Astrocyte (in vitro differentiated cells and primary cell): ENCODE measurements around the gene SMC3. TPM values are rescaled to one million over a fixed set of nuclear protein-coding genes. Genes with fewer than 3 reads are reported as not detected.

Source experiments
- DNase-seq: peaks from one replicate; pipeline ENCODE4 v3.0.0-alpha.2; 2010; ENCODE audit warnings: low read depth
- FAIRE-seq: peaks from 2 replicates; lab custom pipeline; 2011; peaks lifted over from hg19 to GRCh38; lab: Jason Lieb, UNC
- H2AFZ ChIP-seq: 2 replicates; pipeline ENCODE4 v1.6.0; 2012; ENCODE audit warnings: low read depth, low read length, inconsistent platforms
- H3K27ac ChIP-seq: 2 replicates; pipeline ENCODE4 v1.5.1; 2011; ENCODE audit warnings: low read depth, low read length, inconsistent platforms
- H3K27me3 ChIP-seq: 2 replicates; pipeline ENCODE4 v1.6.0; 2011; ENCODE audit warnings: low read length, inconsistent platforms; ENCODE audit not compliant: insufficient read depth
- H3K36me3 ChIP-seq: 2 replicates; pipeline ENCODE4 v1.5.1; 2011; ENCODE audit warnings: low read length, inconsistent platforms; ENCODE audit not compliant: insufficient read depth
- H3K4me1 ChIP-seq: 2 replicates; pipeline ENCODE4 v1.5.1; 2011; ENCODE audit warnings: low read length, inconsistent platforms; ENCODE audit not compliant: insufficient read depth
- H3K4me2 ChIP-seq: 2 replicates; pipeline ENCODE4 v1.6.0; 2012; ENCODE audit warnings: low read length, inconsistent platforms
- H3K4me3 ChIP-seq: 2 replicates; pipeline ENCODE4 v1.5.1; 2011; ENCODE audit warnings: low read depth, mild to moderate bottlenecking, low read length, inconsistent platforms; ENCODE audit not compliant: insufficient read depth
- H3K79me2 ChIP-seq: 2 replicates; pipeline ENCODE4 v1.6.0; 2012; ENCODE audit warnings: mild to moderate bottlenecking, low read length, inconsistent platforms; ENCODE audit not compliant: insufficient read depth
- H3K9ac ChIP-seq: 2 replicates; pipeline ENCODE4 v1.6.0; 2012; ENCODE audit warnings: mild to moderate bottlenecking, low read length, inconsistent platforms
- H3K9me3 ChIP-seq: 2 replicates; pipeline ENCODE4 v1.5.1; 2012; ENCODE audit warnings: low read depth, mild to moderate bottlenecking, low read length, inconsistent platforms; ENCODE audit not compliant: insufficient read depth
- H4K20me1 ChIP-seq: 2 replicates; pipeline ENCODE4 v1.6.0; 2012; ENCODE audit warnings: low read length, inconsistent platforms; ENCODE audit not compliant: insufficient read depth
- H3K27ac Mint-ChIP-seq: one replicate; pipeline ENCODE4 v1.8.0; 2021; ENCODE audit warnings: mild to moderate bottlenecking, mixed read lengths; ENCODE audit not compliant: unreplicated experiment
- H3K27me3 Mint-ChIP-seq: one replicate; pipeline ENCODE4 v1.8.0; 2021; ENCODE audit warnings: low read depth, mixed read lengths; ENCODE audit not compliant: unreplicated experiment
- H3K36me3 Mint-ChIP-seq: one replicate; pipeline ENCODE4 v1.8.0; 2021; ENCODE audit warnings: low read depth, mixed read lengths; ENCODE audit not compliant: unreplicated experiment
- H3K4me1 Mint-ChIP-seq: one replicate; pipeline ENCODE4 v1.8.0; 2021; ENCODE audit warnings: low read depth, mixed read lengths; ENCODE audit not compliant: unreplicated experiment
- H3K4me3 Mint-ChIP-seq: one replicate; pipeline ENCODE4 v1.8.0; 2021; ENCODE audit warnings: mild to moderate bottlenecking, moderate library complexity, mixed read lengths; ENCODE audit not compliant: unreplicated experiment
- H3K9me3 Mint-ChIP-seq: one replicate; pipeline ENCODE4 v1.8.0; 2021; ENCODE audit warnings: mild to moderate bottlenecking, mixed read lengths; ENCODE audit not compliant: unreplicated experiment
- EZH2 ChIP-seq: IDR thresholded peaks from 2 replicates; pipeline ENCODE4 v1.6.1; 2012; ENCODE audit warnings: mild to moderate bottlenecking, low read length, inconsistent platforms; ENCODE audit not compliant: insufficient read depth
- total RNA-seq: library from RNA; stranded (reverse); gene quantifications from 2 replicates; pipeline ENCODE4 v1.2.1, GENCODE V29; 2021
- TF ChIP-seq, protein P1 (sequence below): IDR thresholded peaks from 2 replicates; pipeline ENCODE4 v1.5.1; 2011; ENCODE audit warnings: low read depth, mild to moderate bottlenecking, inconsistent platforms, low read length, moderate library complexity; ENCODE audit not compliant: insufficient read depth

Gene SMC3
- total RNA-seq, 1 donor from 2014 or later: 27.2 TPM

DNA sequence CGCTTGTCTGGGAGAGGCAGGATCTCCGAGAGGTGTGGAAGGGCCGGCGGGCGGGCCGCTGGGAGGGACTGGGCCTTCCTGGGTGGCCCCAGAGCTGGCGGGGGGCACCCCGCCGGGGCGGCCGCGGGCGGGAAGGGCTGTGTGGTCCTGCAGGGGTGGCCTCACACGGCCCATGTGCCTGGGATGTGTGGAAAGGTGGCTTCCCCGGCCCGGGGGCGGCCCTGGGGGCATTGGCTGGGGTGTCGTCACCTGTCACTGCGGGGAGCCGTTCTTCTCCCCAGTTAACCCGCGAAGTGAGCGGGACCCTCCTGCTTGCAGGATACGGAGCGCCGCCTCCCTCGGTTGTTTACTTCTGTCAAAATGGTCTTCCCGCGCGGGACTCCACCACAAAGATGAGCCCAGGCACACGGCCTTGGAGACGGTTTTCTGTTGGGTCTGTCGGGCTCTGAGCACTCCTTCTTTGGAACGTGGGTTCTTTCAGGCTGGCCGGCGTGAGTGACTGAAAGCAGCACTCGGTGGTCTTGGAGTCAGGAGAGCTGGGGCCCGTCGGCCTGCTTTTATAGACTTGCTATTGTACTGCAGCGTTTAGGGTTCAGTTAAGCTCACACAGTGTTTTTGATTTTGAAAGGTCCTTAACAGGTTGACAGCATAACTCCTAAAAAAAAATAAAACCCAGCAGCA, 700 bp downstream of the SMC3 start:
- H3K9ac ChIP-seq: peak overlapping the region; percentile 88
- peaks cover 20% of the 10 kb centered on the region for H3K4me1 Mint-ChIP-seq
- peaks cover 5% of the 10 kb centered on the region for H3K4me1 ChIP-seq
- peaks cover 25% of the 10 kb centered on the region for H4K20me1 ChIP-seq
- H3K27me3 ChIP-seq: no peaks in the 10 kb centered on the region
- H3K4me2 ChIP-seq: peak overlapping the region; percentile 98
- TF ChIP-seq EZH2: no peak
- TF ChIP-seq, protein P1, sequence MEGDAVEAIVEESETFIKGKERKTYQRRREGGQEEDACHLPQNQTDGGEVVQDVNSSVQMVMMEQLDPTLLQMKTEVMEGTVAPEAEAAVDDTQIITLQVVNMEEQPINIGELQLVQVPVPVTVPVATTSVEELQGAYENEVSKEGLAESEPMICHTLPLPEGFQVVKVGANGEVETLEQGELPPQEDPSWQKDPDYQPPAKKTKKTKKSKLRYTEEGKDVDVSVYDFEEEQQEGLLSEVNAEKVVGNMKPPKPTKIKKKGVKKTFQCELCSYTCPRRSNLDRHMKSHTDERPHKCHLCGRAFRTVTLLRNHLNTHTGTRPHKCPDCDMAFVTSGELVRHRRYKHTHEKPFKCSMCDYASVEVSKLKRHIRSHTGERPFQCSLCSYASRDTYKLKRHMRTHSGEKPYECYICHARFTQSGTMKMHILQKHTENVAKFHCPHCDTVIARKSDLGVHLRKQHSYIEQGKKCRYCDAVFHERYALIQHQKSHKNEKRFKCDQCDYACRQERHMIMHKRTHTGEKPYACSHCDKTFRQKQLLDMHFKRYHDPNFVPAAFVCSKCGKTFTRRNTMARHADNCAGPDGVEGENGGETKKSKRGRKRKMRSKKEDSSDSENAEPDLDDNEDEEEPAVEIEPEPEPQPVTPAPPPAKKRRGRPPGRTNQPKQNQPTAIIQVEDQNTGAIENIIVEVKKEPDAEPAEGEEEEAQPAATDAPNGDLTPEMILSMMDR: no peak
- peak overlapping the region; percentile 94 for H3K4me3 Mint-ChIP-seq
- H3K9me3 Mint-ChIP-seq: no peaks in the 10 kb centered on the region
- no peaks in the 10 kb centered on the region for H3K27me3 Mint-ChIP-seq
- FAIRE-seq: no peak
- no peaks in the 10 kb centered on the region for H3K36me3 ChIP-seq
- no peaks in the 10 kb centered on the region for H3K36me3 Mint-ChIP-seq
- peak overlapping the region; percentile 84 for H2AFZ ChIP-seq
- no peak for DNase-seq
- peak overlapping the region; percentile 91 for H3K4me3 ChIP-seq
- H3K27ac ChIP-seq: peak overlapping the region; percentile 96
- peaks cover 57% of the 10 kb centered on the region for H3K79me2 ChIP-seq
- H3K27ac Mint-ChIP-seq: peak overlapping the region; percentile 79
- no peaks in the 10 kb centered on the region for H3K9me3 ChIP-seq

DNA sequence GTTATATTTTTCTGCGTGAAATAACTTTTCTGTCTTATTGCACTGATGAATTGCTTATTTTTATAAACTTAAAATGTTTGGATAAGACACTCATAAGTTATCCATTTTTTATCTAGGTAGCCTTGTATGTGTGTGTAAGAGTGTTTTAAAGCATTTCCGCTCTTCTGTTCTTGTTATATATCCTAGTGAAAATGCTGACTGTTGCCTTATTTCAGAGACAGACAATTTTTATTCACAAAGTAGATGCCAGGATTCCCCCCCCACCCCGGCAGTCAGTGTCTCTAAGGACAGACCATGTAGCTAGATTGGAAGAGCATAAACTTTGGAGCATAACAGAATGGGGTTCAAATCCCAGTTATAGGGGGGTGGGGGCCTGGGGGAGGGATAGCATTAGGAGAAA, 1.6 kb downstream of the SMC3 start:
- peak overlapping the region; percentile 94 for H3K4me3 Mint-ChIP-seq
- TF ChIP-seq, protein P1: no peak
- no peak for TF ChIP-seq EZH2
- H3K27me3 ChIP-seq: no peaks in the 10 kb centered on the region
- DNase-seq (no peak), FAIRE-seq (no peak)
- H3K4me3 ChIP-seq: peak overlapping the region; percentile 91
- H3K4me1 ChIP-seq: peaks cover 5% of the 10 kb centered on the region
- H3K9me3 Mint-ChIP-seq: no peaks in the 10 kb centered on the region
- H3K4me1 Mint-ChIP-seq: peaks cover 16% of the 10 kb centered on the region
- no peaks in the 10 kb centered on the region for H3K27me3 Mint-ChIP-seq
- H3K36me3 ChIP-seq: no peaks in the 10 kb centered on the region
- no peaks in the 10 kb centered on the region for H3K9me3 ChIP-seq
- H3K27ac ChIP-seq: no peak overlapping the region
- H3K4me2 ChIP-seq: peak overlapping the region; percentile 98
- no peak overlapping the region for H2AFZ ChIP-seq
- H3K36me3 Mint-ChIP-seq: no peaks in the 10 kb centered on the region
- H3K79me2 ChIP-seq: peaks cover 66% of the 10 kb centered on the region
- H3K9ac ChIP-seq: peak overlapping the region; percentile 88
- H4K20me1 ChIP-seq: peaks cover 25% of the 10 kb centered on the region
- no peak overlapping the region for H3K27ac Mint-ChIP-seq

DNA sequence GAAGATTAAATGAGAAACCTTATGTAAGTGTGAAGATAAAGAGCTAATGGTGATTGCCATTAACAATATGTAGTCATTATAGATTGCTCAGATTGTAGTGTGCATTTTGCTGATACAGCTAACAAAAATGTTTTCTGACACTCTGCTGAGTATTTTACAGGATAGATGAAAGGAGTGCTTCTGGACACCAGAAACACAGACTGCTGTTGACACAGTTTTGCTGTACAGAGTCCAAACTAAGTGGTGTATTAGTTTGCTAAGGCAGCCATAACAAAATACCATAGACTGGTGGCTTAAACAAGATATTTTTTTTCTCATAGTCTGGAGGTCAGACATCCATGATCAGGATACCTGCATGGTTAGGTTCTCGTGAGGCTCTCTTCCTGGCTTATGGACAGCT, 2.2 kb downstream of the SMC3 start:
- FAIRE-seq (no peak), DNase-seq (no peak)
- Histone ChIP-seq H3K9ac (no peak overlapping the region), H3K4me1 (peaks cover 5% of the 10 kb centered on the region), H3K27me3 (no peaks in the 10 kb centered on the region), H3K27ac (no peak overlapping the region), H3K9me3 (no peaks in the 10 kb centered on the region), H4K20me1 (peaks cover 25% of the 10 kb centered on the region), H2AFZ (no peak overlapping the region), H3K4me2 (peak overlapping the region; percentile 98), H3K4me3 (no peak overlapping the region), H3K36me3 (no peaks in the 10 kb centered on the region), H3K79me2 (peaks cover 72% of the 10 kb centered on the region)
- no peaks in the 10 kb centered on the region for H3K9me3 Mint-ChIP-seq
- peak overlapping the region; percentile 43 for H3K4me3 Mint-ChIP-seq
- H3K4me1 Mint-ChIP-seq: peaks cover 13% of the 10 kb centered on the region
- TF ChIP-seq, protein P1: no peak
- H3K27ac Mint-ChIP-seq: no peak overlapping the region
- H3K36me3 Mint-ChIP-seq: no peaks in the 10 kb centered on the region
- no peaks in the 10 kb centered on the region for H3K27me3 Mint-ChIP-seq
